HL-60 (cell line): ENCODE measurements around the gene FAH.

Source experiments
- POLR2AphosphoS5 ChIP-seq: IDR thresholded peaks from 2 replicates; pipeline ENCODE4 v1.6.1; 2012; ENCODE audit warnings: low read depth
- TF ChIP-seq, protein P1 (sequence below): IDR thresholded peaks from 2 replicates; pipeline ENCODE4 v1.6.1; 2012; ENCODE audit warnings: low read depth; ENCODE audit not compliant: insufficient replicate concordance

DNA sequence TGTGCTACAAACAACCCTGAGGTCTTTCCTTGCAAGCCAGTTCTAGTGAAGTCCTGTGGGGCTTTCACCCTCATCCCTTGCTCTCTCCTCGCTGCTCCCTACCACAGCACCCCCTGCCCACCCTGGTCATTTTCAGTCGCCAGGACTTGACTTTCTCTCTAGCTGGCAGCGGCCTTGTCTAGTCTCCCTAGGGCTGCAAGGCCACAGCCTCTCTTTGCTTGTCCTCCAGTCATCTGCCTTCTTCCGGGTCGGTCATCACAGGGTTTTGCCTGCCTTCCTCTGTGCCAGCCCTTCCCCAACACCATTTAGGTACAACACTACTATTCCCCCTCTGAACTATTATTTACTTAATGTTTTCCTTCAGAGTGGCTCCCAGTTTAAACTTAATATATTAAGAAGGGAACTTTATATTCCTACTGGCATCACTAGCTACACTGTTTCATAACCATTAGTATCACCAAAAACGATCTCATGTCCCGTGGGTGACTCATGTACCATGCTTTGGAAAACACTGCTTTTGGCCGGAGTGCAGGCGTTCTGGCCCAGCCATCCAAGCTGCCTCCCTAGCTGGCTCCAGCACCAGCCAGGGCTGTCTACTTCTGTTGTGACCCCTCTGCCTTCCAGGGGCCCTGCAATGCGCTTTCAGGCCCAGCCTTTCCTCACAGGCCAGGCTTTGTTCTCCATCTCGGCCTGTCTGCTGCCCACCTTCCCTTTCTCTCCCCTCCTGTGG lies 21.4 kb downstream of the FAH start:
- TF ChIP-seq POLR2AphosphoS5 = no peak
- TF ChIP-seq, protein P1, sequence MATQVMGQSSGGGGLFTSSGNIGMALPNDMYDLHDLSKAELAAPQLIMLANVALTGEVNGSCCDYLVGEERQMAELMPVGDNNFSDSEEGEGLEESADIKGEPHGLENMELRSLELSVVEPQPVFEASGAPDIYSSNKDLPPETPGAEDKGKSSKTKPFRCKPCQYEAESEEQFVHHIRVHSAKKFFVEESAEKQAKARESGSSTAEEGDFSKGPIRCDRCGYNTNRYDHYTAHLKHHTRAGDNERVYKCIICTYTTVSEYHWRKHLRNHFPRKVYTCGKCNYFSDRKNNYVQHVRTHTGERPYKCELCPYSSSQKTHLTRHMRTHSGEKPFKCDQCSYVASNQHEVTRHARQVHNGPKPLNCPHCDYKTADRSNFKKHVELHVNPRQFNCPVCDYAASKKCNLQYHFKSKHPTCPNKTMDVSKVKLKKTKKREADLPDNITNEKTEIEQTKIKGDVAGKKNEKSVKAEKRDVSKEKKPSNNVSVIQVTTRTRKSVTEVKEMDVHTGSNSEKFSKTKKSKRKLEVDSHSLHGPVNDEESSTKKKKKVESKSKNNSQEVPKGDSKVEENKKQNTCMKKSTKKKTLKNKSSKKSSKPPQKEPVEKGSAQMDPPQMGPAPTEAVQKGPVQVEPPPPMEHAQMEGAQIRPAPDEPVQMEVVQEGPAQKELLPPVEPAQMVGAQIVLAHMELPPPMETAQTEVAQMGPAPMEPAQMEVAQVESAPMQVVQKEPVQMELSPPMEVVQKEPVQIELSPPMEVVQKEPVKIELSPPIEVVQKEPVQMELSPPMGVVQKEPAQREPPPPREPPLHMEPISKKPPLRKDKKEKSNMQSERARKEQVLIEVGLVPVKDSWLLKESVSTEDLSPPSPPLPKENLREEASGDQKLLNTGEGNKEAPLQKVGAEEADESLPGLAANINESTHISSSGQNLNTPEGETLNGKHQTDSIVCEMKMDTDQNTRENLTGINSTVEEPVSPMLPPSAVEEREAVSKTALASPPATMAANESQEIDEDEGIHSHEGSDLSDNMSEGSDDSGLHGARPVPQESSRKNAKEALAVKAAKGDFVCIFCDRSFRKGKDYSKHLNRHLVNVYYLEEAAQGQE = no peak
